HG02852 (cell line): ENCODE results near the gene SMC4.

ENCODE experiments used
- ATAC-seq: cut with Tn5 transposase; IDR thresholded peaks from one replicate; pipeline ENCODE4 v1.9.1; 2021; ENCODE audit warnings: mild to moderate bottlenecking, moderate library complexity; ENCODE audit not compliant: unreplicated experiment

The SMC4 gene

DNA sequence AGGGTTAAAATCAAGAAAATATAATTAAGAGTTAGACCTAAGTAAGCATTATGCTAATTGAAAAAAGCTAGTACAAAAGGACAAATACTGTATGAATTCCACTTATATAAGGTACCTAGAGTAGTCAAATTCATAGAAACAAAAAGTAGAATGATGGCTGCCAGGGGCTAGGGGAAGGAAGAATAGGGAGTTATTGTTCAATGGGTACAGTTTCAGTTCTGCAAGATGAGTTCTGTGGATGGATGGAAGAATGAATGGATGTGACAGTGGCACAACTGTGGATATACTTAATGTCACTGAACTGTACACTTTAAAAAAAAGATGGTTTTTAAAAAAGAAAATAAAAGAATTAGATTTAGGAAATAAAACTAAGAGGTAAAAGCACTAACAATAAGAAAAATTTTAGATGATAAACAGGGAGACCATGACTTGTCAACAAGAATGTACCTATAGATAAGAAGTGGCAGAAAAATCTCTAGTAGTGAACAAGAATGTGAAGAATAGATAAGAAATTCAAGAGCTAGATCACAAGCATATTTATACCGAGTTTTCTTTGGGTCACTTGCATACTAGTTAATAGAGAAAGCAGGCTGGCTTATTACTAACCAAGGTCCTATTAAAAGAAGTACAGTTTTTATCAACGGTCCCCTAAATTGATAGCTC lies 6.0 kb upstream of the SMC4 start:
- ATAC-seq, result no peak

DNA sequence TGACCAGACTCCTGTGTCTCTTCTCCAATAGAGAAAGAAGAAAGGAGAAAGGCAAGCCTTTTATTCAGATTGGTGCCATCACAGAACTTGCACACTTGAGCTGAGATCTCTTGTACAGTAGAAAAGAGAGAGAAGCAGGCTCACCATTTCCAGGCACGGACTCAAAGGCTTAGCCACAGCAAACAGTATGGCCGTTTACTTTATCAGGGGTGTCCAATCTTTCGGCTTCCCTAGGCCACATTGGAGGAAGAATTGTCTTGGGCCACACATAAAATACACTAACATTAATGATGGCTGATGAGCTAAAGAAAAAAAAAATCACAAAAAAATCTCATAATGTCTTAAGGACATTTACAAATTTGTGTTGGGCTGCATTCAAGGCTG lies 5.4 kb upstream of the SMC4 start:
- ATAC-seq, result no peak

DNA sequence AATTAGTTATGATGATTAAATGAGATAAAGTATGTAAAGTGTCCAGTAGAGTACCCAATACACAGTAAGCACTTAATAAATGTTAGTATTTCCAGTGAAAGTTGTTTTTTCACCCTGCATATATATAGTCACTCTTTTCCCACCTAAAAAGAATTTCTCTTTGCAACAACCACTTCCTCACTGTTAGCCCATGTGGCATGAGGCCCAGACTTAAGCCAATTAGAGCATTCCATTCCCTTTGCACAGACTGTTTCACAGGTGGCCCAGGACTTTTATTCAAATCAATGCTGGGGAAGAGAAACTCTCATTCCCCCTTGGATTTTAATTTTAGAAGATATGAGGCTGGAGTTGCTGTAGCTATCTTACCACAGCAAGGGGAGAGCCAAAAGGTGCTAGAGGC lies 4.2 kb upstream of the SMC4 start:
- no peak for ATAC-seq

DNA sequence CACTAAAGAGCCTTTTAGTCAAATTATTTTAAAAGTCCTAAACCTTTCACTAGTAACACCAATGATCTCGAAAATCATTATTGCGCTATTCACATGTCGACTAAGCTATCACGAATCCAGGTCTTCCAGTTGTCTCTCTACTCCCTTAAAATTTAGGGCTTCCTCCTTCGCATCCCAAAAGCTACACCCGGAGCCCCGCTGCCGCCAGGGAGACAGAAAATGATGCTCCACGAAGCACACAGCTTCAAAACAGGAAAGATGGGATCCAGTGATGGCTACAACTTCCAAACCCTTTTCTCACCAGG lies 678 bp upstream of the SMC4 start:
- ATAC-seq, result peak; percentile 9

DNA sequence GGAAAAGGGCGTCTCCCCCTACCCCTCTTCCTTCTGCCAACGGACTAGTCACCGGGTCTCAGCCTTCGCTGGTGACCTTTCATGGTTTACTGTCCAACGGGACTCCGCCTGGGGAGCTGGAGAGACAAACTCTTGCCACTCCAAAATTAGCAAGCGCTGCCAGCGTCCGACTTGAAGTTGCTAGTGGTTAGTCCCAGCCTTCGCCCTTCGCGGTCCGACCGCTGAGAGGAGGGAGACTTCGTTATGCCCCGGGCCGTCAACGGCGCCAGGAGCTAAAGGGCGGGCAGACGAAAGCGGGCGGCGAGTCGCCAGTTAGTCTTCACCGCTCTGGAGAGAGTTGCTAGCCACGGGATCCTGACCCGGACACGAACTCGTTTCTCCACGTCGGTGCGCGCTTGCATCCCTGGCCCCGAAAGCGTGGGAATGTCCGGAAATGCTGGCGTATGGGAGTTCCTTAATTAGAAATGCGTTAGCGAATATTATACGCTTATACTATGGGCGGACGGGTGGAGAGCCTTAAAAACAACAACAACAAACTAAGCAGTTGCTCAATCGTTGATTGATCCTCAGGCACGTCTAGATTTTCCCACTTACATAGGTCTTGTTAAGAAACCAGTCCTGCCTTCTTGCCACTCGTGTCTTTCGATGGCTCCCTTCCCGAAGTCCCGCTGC lies 716 bp downstream of the SMC4 start:
- ATAC-seq, result peak; percentile 18

DNA sequence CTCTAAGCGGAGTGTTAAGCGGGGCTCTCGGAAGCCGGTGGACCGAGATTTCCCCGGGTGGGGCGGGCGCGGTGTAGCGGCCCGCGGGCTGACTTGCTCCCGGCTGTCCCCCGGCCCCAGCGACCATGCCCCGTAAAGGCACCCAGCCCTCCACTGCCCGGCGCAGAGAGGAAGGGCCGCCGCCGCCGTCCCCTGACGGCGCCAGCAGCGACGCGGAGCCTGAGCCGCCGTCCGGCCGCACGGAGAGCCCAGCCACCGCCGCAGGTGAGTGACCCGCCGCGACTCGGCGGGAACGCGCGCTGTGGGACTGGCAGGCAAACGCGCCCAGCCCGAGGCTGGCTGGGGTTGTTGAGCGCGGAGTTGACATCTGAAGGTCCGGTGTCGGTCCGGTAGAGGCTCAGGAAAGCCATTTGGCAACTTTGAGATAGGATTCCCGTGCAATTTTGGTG lies 1.3 kb downstream of the SMC4 start:
- ATAC-seq, result peak; percentile 15

DNA sequence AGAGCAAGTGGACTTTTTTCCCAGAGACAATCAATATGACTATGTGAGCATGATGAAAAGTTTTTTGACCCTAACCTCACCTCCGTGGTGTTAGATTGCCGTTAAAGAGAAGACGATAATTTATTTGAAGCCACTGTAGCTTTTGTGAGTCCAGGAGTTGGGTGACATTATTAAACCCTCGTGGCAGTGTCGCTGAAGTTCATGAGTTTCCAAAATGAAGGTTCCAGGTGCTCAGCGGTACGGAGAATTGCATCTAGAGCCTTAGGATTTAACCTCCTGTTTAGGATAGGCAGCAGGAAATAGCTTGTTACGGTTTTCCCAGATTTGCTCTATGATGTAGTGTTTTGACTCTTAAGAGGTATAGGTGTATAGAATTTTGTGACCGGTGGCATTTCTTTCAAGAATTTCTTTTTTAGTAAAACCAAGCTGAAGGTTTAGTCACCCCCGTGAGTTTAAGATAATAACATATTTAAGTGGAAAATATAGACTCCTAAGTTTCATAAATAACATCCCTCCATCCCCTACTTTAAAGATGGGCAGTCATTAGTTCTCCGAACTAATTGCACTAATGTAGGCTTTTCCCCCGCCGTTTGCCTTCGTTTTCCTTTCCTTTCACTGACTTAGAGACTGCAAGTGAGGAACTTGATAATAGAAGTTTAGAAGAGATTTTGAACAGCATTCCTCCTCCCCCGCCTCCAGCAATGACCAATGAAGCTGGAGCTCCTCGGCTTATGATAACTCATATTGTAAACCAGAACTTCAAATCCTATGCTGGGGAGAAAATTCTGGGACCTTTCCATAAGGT lies 2.0 kb downstream of the SMC4 start:
- no peak for ATAC-seq

DNA sequence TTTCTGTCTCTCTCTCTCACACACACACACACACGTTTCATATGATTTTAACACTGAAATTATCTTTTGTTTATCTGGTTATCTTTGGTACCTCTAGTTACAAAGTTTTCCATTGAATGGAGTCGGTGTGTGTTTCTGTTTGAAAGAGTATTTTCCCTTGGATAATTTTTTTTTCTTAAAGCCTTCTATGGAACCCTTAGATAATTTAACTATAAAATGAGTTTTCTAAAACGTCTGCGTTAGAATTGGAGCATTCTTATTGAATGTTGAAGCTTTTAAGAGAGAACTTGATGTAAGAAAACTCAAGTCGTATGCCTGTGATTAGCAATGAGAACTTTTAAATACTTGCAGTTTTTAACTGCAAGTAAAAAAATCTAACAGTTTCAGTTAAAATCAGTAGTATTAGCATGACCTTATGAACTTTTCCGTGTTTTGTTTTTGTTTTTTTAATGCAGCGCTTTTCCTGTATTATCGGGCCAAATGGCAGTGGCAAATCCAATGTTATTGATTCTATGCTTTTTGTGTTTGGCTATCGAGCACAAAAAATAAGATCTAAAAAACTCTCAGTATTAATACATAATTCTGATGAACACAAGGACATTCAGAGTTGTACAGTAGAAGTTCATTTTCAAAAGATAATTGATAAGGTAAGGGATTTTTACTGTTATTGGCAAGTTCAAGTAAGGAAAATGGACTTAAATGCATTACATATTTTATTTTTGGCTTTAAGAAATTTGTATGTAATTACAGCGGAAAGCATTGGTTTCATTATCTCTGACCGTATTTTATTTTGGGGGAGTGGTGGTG lies 3.0 kb downstream of the SMC4 start:
- no peak for ATAC-seq

DNA sequence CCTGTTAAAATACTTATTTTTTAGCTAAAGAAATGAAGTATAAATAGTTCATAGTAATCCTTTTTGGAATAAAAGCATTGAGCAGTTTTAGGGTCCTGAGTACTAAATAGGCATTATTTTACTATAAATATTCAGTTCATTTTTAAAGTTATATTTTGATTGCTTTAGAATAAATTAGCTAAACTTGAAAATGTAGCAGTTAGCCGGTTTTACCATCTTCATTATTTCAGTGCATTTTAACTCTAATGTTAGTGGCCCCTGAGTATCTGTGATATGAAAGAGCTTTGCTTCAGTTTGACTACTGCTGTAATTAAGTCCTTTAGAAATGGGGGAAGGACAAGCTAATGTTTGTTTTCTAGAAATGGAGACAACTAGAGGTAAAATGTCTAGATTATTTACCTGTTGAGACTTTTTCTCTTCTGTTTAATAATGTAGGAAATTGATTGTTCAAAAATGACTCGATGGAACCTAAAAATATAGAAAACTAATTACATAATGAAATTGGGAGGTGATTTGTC lies 3.6 kb downstream of the SMC4 start:
- no peak for ATAC-seq

DNA sequence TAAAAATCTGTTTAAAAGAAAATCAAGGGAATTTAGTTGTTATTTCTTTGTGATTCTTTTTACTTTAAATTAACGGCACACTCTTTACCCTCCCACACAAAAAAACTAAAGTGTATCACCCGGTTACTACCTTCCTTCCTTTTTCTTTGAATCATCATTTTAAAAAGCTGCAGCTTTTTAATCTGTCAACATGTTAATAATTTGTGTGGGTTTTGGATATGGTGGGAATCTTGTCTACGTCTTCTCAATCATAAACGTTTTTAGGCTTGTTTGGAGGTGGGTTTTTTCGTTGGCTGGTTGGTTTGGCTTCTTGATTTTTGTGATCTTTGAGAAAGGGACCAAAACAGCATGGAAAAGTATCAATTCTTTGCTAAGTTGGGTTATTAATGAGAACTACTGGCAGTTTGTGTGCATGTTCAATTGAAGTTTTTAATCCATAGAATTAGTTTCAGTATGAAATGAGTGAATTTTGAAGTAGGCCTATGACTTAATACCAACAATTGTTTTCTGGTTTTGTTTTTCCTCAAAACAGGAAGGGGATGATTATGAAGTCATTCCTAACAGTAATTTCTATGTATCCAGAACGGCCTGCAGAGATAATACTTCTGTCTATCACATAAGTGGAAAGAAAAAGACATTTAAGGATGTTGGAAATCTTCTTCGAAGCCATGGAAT lies 4.5 kb downstream of the SMC4 start:
- ATAC-seq, result no peak

DNA sequence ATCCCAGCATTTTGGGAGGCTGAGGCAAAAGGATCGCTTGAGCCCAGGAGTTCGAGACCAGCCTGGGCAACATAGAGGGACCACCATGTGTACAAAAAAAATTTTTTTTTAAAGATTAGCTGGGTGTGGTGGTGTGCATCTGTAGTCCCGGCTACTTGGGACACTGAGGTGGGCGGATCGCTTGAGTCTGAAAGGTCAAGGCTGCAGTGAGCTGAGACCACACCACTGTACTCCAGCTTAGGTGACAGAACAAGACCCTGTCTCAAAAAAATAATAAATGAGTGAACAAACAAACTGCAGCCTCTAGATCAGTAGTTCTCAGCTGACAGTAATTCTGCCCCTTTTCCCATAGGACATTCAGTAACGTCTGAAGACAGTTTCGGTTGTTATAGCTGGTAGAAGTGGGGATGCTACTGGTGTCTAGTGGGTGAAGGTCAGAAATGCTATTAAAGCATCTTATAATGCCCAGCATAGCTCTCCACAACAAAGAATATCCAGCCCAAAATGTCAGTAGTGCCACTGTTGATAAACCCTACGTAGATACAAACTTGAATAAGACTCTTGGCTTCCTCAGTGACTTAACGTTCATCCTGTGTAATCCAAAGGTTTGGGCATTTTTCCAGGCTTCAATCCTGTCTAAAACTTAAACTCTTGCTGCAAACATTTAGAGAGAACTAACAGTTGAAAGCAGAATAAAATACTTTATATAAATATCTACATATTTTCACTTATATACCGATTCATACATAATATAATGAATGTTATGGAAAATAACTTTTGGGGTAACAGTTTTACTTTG lies 10.6 kb downstream of the SMC4 start:
- no peak for ATAC-seq

DNA sequence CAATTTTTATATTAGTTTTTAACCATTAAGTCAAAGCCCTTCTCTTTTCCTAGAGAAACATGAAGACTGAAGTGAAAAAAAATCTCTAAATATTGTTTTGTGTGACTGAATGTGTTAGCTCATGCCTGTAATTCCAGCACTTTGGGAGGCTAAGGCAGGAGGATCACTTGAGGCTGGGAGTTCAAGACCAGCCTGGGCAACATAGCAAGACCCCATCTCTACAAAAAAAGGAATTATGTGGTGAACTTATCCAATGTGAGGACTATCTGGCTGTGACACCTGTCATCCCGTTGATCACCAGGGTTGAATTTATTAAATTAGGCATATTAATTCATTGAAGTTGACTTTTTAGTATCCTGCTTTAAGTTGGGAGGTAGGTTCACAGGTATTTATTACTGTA lies 13.0 kb downstream of the SMC4 start:
- no peak for ATAC-seq

DNA sequence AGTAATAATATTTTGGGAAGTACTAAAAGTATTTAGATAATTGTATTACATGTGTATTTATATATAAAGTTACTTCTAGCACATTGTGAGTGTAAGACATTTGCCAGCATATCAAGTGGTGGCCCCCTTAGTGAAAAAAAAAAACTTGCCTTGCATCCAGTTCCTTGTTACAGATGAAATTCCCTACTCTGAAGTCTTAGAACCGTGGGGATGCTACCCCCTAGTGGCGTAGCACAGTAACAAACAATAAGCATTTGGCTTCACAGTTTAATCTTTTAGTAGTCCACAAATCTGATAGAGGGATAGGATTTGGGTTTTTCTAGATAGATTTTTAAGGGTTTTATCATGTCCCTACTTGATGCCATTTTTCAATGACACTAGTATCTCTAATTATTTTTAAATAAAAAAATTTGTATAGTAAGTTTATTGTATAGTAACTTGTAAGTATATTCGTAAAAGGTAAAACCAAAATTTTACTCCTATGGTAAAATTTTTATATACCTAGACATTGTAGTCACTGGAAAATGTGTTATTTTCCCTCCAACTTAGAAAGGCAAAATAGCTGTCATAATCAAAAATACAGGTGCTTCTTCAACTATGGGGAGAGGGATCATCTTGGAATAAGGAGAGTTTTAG lies 14.3 kb downstream of the SMC4 start:
- ATAC-seq, result peak; percentile 87

DNA sequence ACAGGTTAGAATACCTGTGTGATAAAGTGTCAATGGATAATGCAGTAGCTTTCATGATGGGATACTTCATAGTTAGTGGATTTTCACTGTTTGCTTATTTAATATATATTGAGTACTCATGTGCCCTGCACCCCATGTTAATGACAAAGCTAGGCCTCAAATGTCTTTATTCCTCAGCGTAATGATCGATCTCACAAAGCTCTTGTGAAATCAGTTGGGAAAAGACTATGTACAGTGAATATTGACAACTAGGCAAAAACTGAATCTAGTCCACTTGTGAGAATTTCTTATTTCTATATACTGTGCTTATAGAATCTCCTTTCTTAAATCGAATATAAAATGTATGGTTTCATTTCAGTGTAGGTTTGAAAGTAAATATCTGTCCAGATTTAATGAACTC lies 17.9 kb downstream of the SMC4 start:
- no peak for ATAC-seq

DNA sequence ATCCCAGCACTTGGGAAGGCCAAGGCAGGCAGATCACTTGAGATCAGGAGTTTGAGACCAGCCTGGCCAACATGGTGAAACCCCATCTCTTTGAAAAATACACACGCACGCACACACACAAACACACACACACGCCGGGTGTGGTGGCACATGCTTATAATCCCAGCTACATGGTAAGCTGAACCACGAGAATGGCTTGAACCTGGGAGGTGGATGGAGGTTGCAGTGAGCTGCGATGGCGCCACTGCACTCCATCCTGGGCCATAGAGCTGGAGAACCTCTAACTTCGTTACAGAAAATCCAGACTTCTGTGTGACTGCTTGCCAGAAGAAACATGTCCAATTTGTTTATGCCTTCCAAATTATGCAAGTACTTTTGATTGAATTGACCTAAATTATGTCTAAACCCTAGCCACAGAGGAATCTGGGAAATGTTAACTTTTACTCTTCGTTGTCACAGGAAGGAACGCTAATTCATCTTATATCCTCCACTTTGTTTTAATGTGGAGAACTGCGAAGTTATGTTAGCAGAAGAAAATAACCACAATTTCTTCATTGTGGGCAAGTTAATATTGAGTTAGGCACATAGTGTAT lies 28.5 kb downstream of the SMC4 start:
- no peak for ATAC-seq

DNA sequence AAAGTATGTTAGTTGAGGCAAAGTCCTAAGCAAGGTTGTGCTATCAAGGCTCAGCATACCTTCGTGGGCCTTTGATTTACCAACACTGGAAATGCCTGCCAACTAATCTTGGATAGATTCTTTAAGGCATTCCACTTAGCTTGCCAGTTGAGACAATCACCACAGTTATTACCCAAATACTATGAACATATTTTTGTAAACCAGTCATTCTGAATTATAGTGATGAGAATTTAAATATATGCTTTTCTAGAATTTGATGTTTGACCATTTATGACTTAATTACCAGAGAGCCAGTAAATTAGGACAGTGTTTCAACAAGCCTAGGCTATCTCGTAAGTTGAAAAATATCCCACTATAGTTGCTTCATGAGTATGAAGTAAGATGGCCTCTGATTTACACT lies 34.6 kb downstream of the SMC4 start:
- no peak for ATAC-seq

DNA sequence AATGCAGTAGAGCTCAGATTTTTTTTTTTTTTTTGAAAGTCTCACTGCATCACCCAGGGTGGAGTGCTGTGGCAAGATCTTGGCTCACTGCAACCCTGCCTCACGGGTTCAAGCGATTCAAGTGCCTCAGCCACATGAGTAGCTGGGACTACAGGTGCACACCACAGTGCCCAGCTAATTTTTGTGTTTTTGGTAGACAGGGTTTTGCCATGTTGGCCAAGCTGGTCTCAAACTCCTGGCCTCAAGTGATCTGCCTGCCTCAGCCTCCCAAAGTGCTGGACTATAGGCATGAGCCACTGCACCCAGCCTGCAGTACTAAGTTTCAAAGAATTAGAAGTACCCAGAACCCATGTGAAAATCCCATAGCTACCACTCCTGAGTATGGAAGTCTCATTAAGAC lies 35.6 kb downstream of the SMC4 start:
- no peak for ATAC-seq

DNA sequence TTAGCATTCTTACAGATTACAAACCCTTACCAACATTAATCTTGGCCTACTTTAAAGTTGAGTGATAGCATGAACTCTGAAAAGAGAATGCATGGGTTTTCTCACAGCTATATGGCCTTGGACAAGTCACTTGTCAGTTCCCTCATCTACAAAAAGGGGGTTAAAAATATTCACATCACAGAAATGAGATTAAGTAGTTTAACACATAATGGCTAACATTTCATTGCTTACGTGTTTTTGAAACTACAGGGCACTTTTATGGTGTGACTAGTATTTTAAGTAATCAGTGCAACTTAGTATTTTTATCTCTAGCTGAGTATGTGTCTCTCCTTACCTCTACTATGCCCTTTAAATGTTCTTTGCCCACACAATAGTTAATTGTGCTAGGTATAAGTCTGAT lies 36.3 kb downstream of the SMC4 start:
- no peak for ATAC-seq

DNA sequence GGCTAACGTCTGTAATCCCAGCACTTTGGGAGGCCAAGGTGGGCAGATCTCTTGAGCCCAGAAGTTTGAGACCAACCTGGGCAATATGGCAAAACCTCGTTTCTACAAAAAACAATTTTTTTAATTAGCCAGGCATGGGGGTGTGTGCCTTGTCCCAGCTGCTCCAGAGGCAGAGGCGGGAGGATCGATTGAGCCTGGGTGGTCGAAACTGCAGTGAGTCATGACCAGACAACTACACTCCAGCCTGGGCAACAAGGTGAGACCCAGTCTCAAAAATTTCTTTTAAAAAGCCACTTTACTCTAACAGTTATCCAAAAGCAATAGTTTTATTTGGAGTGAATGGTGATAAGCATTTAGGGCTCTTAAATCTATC lies 37.6 kb downstream of the SMC4 start:
- no peak for ATAC-seq
